Measurements from ENCODE around the gene PMPCA. TPM values are rescaled to one million over a fixed set of nuclear protein-coding genes. Genes with fewer than 3 reads are reported as not detected.

PMPCA gene
- total and polyA plus RNA-seq, 2 of the 13 experiments (the other 11 are each of a cell fraction or from before 2014, with no cell fraction given): 70.2 to 88.4 TPM

DNA sequence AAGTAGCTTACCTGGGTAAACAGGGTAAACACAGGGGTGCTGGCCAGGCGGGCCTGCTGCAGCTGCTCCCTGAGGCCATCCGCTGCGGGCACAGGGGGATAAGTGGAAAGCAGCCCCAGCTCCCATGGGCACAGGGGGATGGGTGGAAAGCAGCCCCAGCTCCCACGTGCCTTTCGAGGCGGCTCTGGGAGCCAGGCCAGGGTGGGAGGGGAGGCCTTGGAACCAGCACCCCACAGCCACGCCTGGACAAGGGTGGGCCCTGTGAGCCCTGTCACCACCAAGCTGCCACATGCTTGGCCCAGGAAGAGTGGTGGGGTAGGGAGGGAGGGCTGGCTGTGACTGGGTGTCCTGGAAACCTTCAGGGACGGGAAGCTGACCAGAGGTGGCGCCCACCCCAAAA lies 29.1 kb upstream of the PMPCA start:
- H3K27ac ChIP-seq (ENCODE audit: extremely low read length, insufficient read depth, low read length): no peak overlapping the region
- H3K9me3 ChIP-seq (ENCODE audit: low read length): no peaks in the 10 kb centered on the region
- in situ Hi-C loops (cut with HindIII; ENCODE audit: extremely low pct_ligation_motif_present, low pct_unique_long_range_greater_than_20kb) (no loop called here), intact Hi-C loops (cut with micrococcal nuclease; ENCODE audit: unreplicated experiment) (no loop called here)
- ATAC-seq (no peak), FAIRE-seq (no peak), DNase-seq (ENCODE audit: low spot score) (no peak)
- 0 out of 2 replicates have a peak, but pooled peaks cover 7% of the 10 kb centered on the region for H3K4me1 ChIP-seq (ENCODE audit: insufficient read depth, low read length)
- no TSS peak for BruUV-seq (replicated peaks)
- H3K79me2 ChIP-seq (ENCODE audit: insufficient read depth, low read length): no peaks in the 10 kb centered on the region
- no peak overlapping the region for H3K4me2 ChIP-seq (ENCODE audit: low read depth, low read length)
- 96% methylated on average over 3 of the region's 9 CpGs for WGBS (ENCODE audit: low lambda C conversion rate)
- POLR2A ChIA-PET: interaction anchor here (1.3 kb wide), 1 partner anchor 18 kb away, joined by 3 read pairs; the partner anchor contains the start of gene DNLZ
- no peaks in the 10 kb centered on the region for H4K20me1 ChIP-seq (ENCODE audit: insufficient read depth, low read length)
- no peaks in the 10 kb centered on the region for H3K27me3 ChIP-seq (ENCODE audit: control insufficient read depth in 1 of 2, insufficient read depth in 2 of 2, low read length in 2 of 2)
- no peak overlapping the region for H2AFZ ChIP-seq (ENCODE audit: low read length)
- H3K4me3 ChIP-seq (replicated peaks in 1 of 3; ENCODE audit: insufficient read depth in 1 of 3, low read depth in 2 of 3, low read length in 3 of 3): no peak overlapping the region
- H3K36me3 ChIP-seq (replicated peaks in 1 of 2; ENCODE audit: control insufficient read depth in 1 of 2, insufficient read depth in 2 of 2, low read length in 2 of 2): peaks cover 20 to 45% of the 10 kb centered on the region in 2 experiments; a peak in 3 of 5 replicates
- CTCF ChIA-PET (ENCODE audit: low intra/inter-chr PET ratio, low total read pairs): no interaction called here
- H3K9ac ChIP-seq (ENCODE audit: insufficient read depth, low read depth, low read length): no peak overlapping the region
- TF ChIP-seq NFYB (CRISPR knock-in tag; IDR thresholded peaks at IDR 0.05) (no peak), SIX1 (CRISPR knock-in tag; IDR thresholded peaks at IDR 0.05; ENCODE audit: borderline replicate concordance) (no peak), SAFB2 (CRISPR knock-in tag; IDR thresholded peaks at IDR 0.05; ENCODE audit: borderline replicate concordance, low read depth) (no peak), NFIC (IDR thresholded peaks at IDR 0.05; ENCODE audit: low read length) (no peak), NCOA1 (CRISPR knock-in tag; IDR thresholded peaks at IDR 0.05) (no peak), ZFP36L2 (CRISPR knock-in tag; IDR thresholded peaks at IDR 0.05) (no peak), TBP (CRISPR knock-in tag; IDR thresholded peaks at IDR 0.05) (no peak), ATF7-NPFF (CRISPR knock-in tag; IDR thresholded peaks at IDR 0.05; ENCODE audit: low read depth) (no peak), ZNF589 (CRISPR knock-in tag; conservative IDR thresholded peaks at IDR 0.05) (no peak), RBM39 (IDR thresholded peaks at IDR 0.05; ENCODE audit: low read depth, low read length, poor library complexity, severe bottlenecking) (no peak), PPARG (CRISPR knock-in tag; conservative IDR thresholded peaks at IDR 0.05) (no peak), ZNF563 (CRISPR knock-in tag; IDR thresholded peaks at IDR 0.05) (no peak)
- TF ChIP-seq, protein P1, sequence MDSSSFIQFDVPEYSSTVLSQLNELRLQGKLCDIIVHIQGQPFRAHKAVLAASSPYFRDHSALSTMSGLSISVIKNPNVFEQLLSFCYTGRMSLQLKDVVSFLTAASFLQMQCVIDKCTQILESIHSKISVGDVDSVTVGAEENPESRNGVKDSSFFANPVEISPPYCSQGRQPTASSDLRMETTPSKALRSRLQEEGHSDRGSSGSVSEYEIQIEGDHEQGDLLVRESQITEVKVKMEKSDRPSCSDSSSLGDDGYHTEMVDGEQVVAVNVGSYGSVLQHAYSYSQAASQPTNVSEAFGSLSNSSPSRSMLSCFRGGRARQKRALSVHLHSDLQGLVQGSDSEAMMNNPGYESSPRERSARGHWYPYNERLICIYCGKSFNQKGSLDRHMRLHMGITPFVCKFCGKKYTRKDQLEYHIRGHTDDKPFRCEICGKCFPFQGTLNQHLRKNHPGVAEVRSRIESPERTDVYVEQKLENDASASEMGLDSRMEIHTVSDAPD (CRISPR knock-in tag; IDR thresholded peaks at IDR 0.05): no peak
- TF ChIP-seq, protein P2, sequence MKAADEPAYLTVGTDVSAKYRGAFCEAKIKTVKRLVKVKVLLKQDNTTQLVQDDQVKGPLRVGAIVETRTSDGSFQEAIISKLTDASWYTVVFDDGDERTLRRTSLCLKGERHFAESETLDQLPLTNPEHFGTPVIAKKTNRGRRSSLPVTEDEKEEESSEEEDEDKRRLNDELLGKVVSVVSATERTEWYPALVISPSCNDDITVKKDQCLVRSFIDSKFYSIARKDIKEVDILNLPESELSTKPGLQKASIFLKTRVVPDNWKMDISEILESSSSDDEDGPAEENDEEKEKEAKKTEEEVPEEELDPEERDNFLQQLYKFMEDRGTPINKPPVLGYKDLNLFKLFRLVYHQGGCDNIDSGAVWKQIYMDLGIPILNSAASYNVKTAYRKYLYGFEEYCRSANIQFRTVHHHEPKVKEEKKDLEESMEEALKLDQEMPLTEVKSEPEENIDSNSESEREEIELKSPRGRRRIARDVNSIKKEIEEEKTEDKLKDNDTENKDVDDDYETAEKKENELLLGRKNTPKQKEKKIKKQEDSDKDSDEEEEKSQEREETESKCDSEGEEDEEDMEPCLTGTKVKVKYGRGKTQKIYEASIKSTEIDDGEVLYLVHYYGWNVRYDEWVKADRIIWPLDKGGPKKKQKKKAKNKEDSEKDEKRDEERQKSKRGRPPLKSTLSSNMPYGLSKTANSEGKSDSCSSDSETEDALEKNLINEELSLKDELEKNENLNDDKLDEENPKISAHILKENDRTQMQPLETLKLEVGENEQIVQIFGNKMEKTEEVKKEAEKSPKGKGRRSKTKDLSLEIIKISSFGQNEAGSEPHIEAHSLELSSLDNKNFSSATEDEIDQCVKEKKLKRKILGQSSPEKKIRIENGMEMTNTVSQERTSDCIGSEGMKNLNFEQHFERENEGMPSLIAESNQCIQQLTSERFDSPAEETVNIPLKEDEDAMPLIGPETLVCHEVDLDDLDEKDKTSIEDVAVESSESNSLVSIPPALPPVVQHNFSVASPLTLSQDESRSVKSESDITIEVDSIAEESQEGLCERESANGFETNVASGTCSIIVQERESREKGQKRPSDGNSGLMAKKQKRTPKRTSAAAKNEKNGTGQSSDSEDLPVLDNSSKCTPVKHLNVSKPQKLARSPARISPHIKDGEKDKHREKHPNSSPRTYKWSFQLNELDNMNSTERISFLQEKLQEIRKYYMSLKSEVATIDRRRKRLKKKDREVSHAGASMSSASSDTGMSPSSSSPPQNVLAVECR (CRISPR knock-in tag; IDR thresholded peaks at IDR 0.05; ENCODE audit: borderline replicate concordance): no peak

Data from HepG2 (cell line).